HL-60 (cell line): ENCODE results near the gene DNAH1.

Experiments
- DNase-seq, 2 experiments: peaks; one replicate each; pipeline ENCODE4 v3.0.0-alpha.2; 2010 to 2020; ENCODE audit warnings: low read depth in 1 of 2, low spot score in 1 of 2
- H3K27ac ChIP-seq: fragments of 250-450 bp; sonication (Bioruptor Pico); replicated peaks from 2 replicates; pipeline ENCODE4 v1.5.1; 2020; ENCODE audit warnings: mild to moderate bottlenecking, moderate library complexity
- H3K27me3 ChIP-seq: fragments of 250-450 bp; sonication (Bioruptor Pico); 2 replicates; pipeline ENCODE4 v1.5.1; 2021; ENCODE audit warnings: mild to moderate bottlenecking, moderate library complexity; ENCODE audit not compliant: insufficient read depth, poor library complexity, severe bottlenecking
- H3K4me3 ChIP-seq: replicated peaks from 2 replicates; pipeline ENCODE4 v1.5.1; 2011; ENCODE audit warnings: mild to moderate bottlenecking, control low read depth, low read length; ENCODE audit not compliant: insufficient read depth
- CTCF ChIP-seq: IDR thresholded peaks from one replicate; pipeline ENCODE4 v1.5.1; 2011; ENCODE audit warnings: low read length, control low read depth, inconsistent platforms; ENCODE audit not compliant: insufficient read depth
- GABPA ChIP-seq: IDR thresholded peaks from 2 replicates; pipeline ENCODE4 v1.6.1; 2012; ENCODE audit warnings: low read depth
- POLR2AphosphoS5 ChIP-seq: IDR thresholded peaks from 2 replicates; pipeline ENCODE4 v1.6.1; 2012; ENCODE audit warnings: low read depth
- REST ChIP-seq: IDR thresholded peaks from 2 replicates; pipeline ENCODE4 v1.6.1; 2012; ENCODE audit warnings: low read depth; ENCODE audit not compliant: insufficient replicate concordance
- SPI1 ChIP-seq: IDR thresholded peaks from 2 replicates; pipeline ENCODE4 v1.6.1; 2012; ENCODE audit warnings: low read depth, mild to moderate bottlenecking, borderline replicate concordance

DNAH1 gene

GRCh38 chr3:52388933-52389332 lies 72.8 kb downstream of the DNAH1 start:
- no peak for DNase-seq
- Histone ChIP-seq H3K4me3 (no peak overlapping the region), H3K27ac (no peak overlapping the region), H3K27me3 (no peaks in the 10 kb centered on the region)
- TF ChIP-seq POLR2AphosphoS5 (no peak), REST (no peak), GABPA (no peak), SPI1 (no peak), CTCF (no peak)

- no peak for DNase-seq
- H3K27me3 ChIP-seq: no peaks in the 10 kb centered on the region
- TF ChIP-seq GABPA (no peak), SPI1 (no peak), POLR2AphosphoS5 (no peak), REST (no peak), CTCF (no peak)
- no peak overlapping the region for H3K27ac ChIP-seq
- no peak overlapping the region for H3K4me3 ChIP-seq
Observed at GRCh38 chr3:52391096-52391495, 75.0 kb downstream of the DNAH1 start.

GRCh38 chr3:52392216-52392930 lies 76.3 kb downstream of the DNAH1 start:
- no peak overlapping the region for H3K27ac ChIP-seq
- no peak overlapping the region for H3K4me3 ChIP-seq
- TF ChIP-seq CTCF (no peak), GABPA (no peak), REST (no peak), POLR2AphosphoS5 (no peak), SPI1 (no peak)
- no peaks in the 10 kb centered on the region for H3K27me3 ChIP-seq
- DNase-seq: no peak
